Measurements from ENCODE around the gene ARHGAP40. TPM values are rescaled to one million over a fixed set of nuclear protein-coding genes. Genes with fewer than 3 reads are reported as not detected.

Gene ARHGAP40
- total and polyA plus RNA-seq, 2 of the 8 experiments (the other 6 are each of a cell fraction or from before 2014, with no cell fraction given): 0.74 to 1.4 TPM

- peak; percentile 78 to 93; a peak in 3 of 4 replicates for TF ChIP-seq SIN3A (conservative IDR thresholded peaks at IDR 0.05 in 1 of 2, IDR thresholded peaks at IDR 0.05 in 1 of 2; ENCODE audit: low read depth in 1 of 2, low read length in 2 of 2)
- no peak for TF ChIP-seq SP1 (IDR thresholded peaks at IDR 0.05; ENCODE audit: low read depth, low read length)
- TF ChIP-seq RFX5 (IDR thresholded peaks at IDR 0.05; ENCODE audit: borderline replicate concordance, low read depth, low read length): no peak
- TF ChIP-seq NANOG (IDR thresholded peaks at IDR 0.05; ENCODE audit: insufficient read depth, low read depth, low read length, poor library complexity, severe bottlenecking): peak; percentile 80
- 0 out of 2 replicates have a peak, but pooled peaks have one; percentile 11 for TF ChIP-seq TEAD4 (IDR thresholded peaks at IDR 0.05; ENCODE audit: low read depth, low read length)
- no peak for TF ChIP-seq POLR2AphosphoS5 (IDR thresholded peaks at IDR 0.05; ENCODE audit: low read depth, low read length)
- TF ChIP-seq TCF12 (IDR thresholded peaks at IDR 0.05; ENCODE audit: low read depth, low read length): no peak
- TF ChIP-seq KDM5A (IDR thresholded peaks at IDR 0.05; ENCODE audit: low read length): no peak
- no peak for TF ChIP-seq KDM4A (IDR thresholded peaks at IDR 0.05; ENCODE audit: low read depth, low read length, severe bottlenecking)
- TF ChIP-seq, protein P1, sequence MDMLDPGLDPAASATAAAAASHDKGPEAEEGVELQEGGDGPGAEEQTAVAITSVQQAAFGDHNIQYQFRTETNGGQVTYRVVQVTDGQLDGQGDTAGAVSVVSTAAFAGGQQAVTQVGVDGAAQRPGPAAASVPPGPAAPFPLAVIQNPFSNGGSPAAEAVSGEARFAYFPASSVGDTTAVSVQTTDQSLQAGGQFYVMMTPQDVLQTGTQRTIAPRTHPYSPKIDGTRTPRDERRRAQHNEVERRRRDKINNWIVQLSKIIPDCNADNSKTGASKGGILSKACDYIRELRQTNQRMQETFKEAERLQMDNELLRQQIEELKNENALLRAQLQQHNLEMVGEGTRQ (IDR thresholded peaks at IDR 0.05; ENCODE audit: low read length): no peak
- TF ChIP-seq, protein P2, sequence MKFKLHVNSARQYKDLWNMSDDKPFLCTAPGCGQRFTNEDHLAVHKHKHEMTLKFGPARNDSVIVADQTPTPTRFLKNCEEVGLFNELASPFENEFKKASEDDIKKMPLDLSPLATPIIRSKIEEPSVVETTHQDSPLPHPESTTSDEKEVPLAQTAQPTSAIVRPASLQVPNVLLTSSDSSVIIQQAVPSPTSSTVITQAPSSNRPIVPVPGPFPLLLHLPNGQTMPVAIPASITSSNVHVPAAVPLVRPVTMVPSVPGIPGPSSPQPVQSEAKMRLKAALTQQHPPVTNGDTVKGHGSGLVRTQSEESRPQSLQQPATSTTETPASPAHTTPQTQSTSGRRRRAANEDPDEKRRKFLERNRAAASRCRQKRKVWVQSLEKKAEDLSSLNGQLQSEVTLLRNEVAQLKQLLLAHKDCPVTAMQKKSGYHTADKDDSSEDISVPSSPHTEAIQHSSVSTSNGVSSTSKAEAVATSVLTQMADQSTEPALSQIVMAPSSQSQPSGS (IDR thresholded peaks at IDR 0.05; ENCODE audit: low read length): no peak
- TF ChIP-seq BCL11A (IDR thresholded peaks at IDR 0.05; ENCODE audit: low read depth in 2 of 2, low read length in 2 of 2): no peak
- no peak for TF ChIP-seq CHD2 (IDR thresholded peaks at IDR 0.05; ENCODE audit: low read length)
- no peak for TF ChIP-seq SAP30 (IDR thresholded peaks at IDR 0.05; ENCODE audit: insufficient read depth, insufficient replicate concordance, low read length)
- no peak for TF ChIP-seq KDM1A (IDR thresholded peaks at IDR 0.05; ENCODE audit: borderline replicate concordance, low read length)
- TF ChIP-seq RAD21 (IDR thresholded peaks at IDR 0.05 in 1 of 2, conservative IDR thresholded peaks at IDR 0.05 in 1 of 2; ENCODE audit: low read depth in 2 of 2, low read length in 2 of 2): 0 out of 4 replicates have a peak, but pooled peaks of 1 of the 2 experiments have one; percentile 5
Observed at GRCh38 chr20:38685853-38686473, 84.4 kb downstream of the ARHGAP40 start (continued).

All from H1 (cell line).